Mucosa of descending colon (tissue), 3 donors: ENCODE results near the gene ZNF284. TPM values are rescaled to one million over a fixed set of nuclear protein-coding genes. Genes with fewer than 3 reads are reported as not detected.
"Not testable (repeated sequence)": the region's sequence is repeated elsewhere in the genome, so short reads cannot be mapped to it uniquely, and the experiment has no call there.

Source experiments
- ATAC-seq: fragments of 200-7000 bp; cut with Tn5 transposase; one replicate; pipeline ENCODE4 v1.9.1; 2020; ENCODE audit warnings: mild to moderate bottlenecking, moderate library complexity
- DNase-seq, 3 donors: peaks; one replicate each; pipeline ENCODE4 v3.0.0-alpha.2; 2020
- H3K36me3 ChIP-seq: fragments of 200-600 bp; one replicate; pipeline ENCODE4 v1.8.0; 2021; ENCODE audit warnings: low read depth, mild to moderate bottlenecking
- H3K4me1 ChIP-seq: fragments of 200-600 bp; one replicate; pipeline ENCODE4 v1.8.0; 2021; ENCODE audit warnings: low read depth, mild to moderate bottlenecking
- H3K4me3 ChIP-seq: fragments of 200-600 bp; one replicate; pipeline ENCODE4 v1.8.0; 2021; ENCODE audit warnings: mild to moderate bottlenecking
- H3K9me3 ChIP-seq: fragments of 200-600 bp; one replicate; pipeline ENCODE4 v1.8.0; 2021; ENCODE audit warnings: mild to moderate bottlenecking
- CTCF ChIP-seq: fragments of 200-600 bp; IDR thresholded peaks from one replicate; pipeline ENCODE4 v1.8.0; 2022; ENCODE audit warnings: antibody characterized with exemption, mild to moderate bottlenecking
- intact Hi-C, 2 donors: fragments of 100-400 bp; cut with DNase I in 1 of 2; cut with micrococcal nuclease in 1 of 2; formaldehyde crosslinking; loops; one replicate each; pipeline versions ENCODE4 v1.11.0 to v1.11.1; 2022; cut with DNase I, micrococcal nuclease
- total RNA-seq, 3 donors: library from RNA; stranded (reverse); fragmentation: NEBNext Ultra II Directional in 2 of 3; extraction: Animal tissue kit (Norgen Biotek cat#: 25700) in 2 of 3; gene quantifications; one replicate each; pipeline versions ENCODE4 v1.2.1 to v1.2.4, GENCODE V29; 2021 to 2023
- donor health status: DM: no; HTN: no; CAD: no; lungs with moderate emphysema.
- donor health status: DM: no; HTN: no; CAD: no.
- donor health status: DM: no; HTN: yes; CAD: no.

ZNF284 gene
- total RNA-seq, 3 donors from 2014 or later: 1.9 to 2.3 (median 2.1) TPM

- ATAC-seq: peak; percentile 9
- peaks cover 38% of the 10 kb centered on the region for H3K9me3 ChIP-seq
Observed at GRCh38 chr19:44112802-44113137, 40.8 kb downstream of the ZNF284 start.

GRCh38 chr19:44113138-44113783, 41.3 kb downstream of the ZNF284 start, which contains the start of gene ZNF225:
ZNF225 (plus strand) TSS chr19:44113399; CDS start chr19:44115828, 2,429 bp downstream.
- intact Hi-C loops: no loop called here
- no peak for TF ChIP-seq CTCF
- ATAC-seq: peak; percentile 99

More at GRCh38 chr19:44112802-44113137, 40.8 kb downstream of the ZNF284 start:
- peaks cover 13% of the 10 kb centered on the region for H3K4me1 ChIP-seq
- intact Hi-C loops: no loop called here
- no peaks in the 10 kb centered on the region for H3K36me3 ChIP-seq
- TF ChIP-seq CTCF: no peak
- peak overlapping the region; percentile 42 for H3K4me3 ChIP-seq
- no peak for DNase-seq

DNA sequence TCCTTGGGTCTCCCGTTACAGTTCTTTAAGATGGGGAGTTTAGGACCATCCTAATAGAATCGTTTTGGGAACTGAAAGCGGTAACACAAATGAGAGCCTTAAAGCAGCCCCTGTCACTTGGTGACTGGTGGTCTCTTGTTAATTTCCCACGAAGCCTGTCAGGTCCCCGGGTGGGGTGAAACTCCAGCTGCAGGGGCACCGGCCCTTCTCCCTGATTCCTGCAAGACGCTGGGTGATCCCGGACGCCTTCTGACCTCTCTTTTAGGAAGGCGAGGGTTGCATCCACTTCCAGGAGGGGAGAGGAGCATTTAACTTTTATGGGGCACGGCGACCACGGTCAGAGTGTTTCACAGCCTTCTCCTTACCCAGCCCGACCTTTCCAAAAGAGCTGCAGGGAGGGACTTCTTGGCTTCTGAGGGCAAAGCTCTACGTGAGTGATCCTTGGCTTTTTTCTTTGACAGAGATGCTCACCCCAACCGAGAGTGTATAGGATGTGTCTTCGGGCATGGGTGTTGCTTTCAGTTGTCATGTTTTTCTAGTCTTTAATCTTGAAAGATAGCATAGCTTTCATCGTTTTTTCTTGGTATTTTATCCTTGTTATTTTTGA, 41.9 kb downstream of the ZNF284 start:
- Histone ChIP-seq H3K9me3 (peaks cover 26% of the 10 kb centered on the region), H3K4me3 (peak overlapping the region; percentile 42), H3K36me3 (no peaks in the 10 kb centered on the region), H3K4me1 (peaks cover 13% of the 10 kb centered on the region)
- ATAC-seq (no peak), DNase-seq (peak in 2 of 3 donors; percentile 17 to 33)
- intact Hi-C loops: no loop called here
- TF ChIP-seq CTCF: no peak

More at GRCh38 chr19:44113138-44113783, 41.3 kb downstream of the ZNF284 start, which contains the start of gene ZNF225:
- H3K4me3 ChIP-seq: peak within 1 kb of the TSS; percentile 42
- peaks cover 13% of the 10 kb centered on the region for H3K4me1 ChIP-seq
- DNase-seq: peak; percentile 90 to 97 (median 95)
- peaks cover 33% of the 10 kb centered on the region for H3K9me3 ChIP-seq
- no peaks in the 10 kb centered on the region for H3K36me3 ChIP-seq

DNA sequence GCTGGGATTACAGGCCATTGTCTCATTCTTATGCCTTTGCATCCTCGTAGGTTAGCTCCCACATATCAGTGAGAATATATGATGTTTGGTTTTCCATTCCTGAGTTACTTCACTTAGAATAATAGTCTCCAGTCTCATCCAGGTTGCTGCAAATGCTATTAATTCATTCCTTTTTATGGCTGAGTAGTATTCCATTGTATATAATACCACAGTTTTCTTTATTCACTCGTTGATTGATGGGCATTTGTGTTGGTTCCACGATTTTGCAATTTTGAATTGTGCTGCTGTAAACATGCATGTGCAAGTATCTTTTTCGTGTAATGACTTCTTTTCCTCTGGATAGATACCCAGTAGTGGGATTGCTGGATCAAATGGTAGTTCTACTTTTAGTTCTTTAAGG, 49.2 kb downstream of the ZNF284 start:
- DNase-seq, H3K4me1 ChIP-seq, H3K36me3 ChIP-seq, intact Hi-C loops, H3K4me3 ChIP-seq, ATAC-seq: not testable (repeated sequence)
- peaks cover 46% of the 10 kb centered on the region for H3K9me3 ChIP-seq

DNA sequence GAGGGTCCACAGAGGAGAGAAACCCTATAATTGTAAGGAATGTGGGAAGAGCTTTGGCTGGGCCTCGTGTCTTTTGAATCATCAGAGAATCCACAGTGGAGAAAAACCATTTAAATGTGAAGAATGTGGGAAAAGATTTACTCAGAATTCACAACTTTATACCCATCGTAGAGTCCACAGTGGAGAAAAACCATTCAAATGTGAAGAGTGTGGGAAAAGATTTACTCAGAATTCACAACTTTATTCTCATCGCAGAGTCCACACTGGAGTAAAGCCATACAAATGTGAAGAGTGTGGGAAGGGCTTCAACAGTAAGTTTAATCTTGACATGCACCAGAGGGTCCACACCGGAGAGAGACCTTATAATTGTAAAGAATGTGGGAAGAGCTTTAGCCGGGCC, 60.0 kb downstream of the ZNF284 start:
- intact Hi-C loops: no loop called here
- no peak for TF ChIP-seq CTCF
- ATAC-seq (no peak), DNase-seq (no peak)
- no peaks in the 10 kb centered on the region for H3K36me3 ChIP-seq
- peaks cover 66% of the 10 kb centered on the region for H3K9me3 ChIP-seq
- H3K4me1 ChIP-seq: no peaks in the 10 kb centered on the region
- H3K4me3 ChIP-seq: no peak overlapping the region

Other genes starting within 250 kb of the ZNF284 start
- 10 to 100 TPM in 2 of 3 donors, 1 to 10 TPM in 1; 7.6 to 21.8 (median 14.1) TPM for gene ZNF283, start 244.8 kb upstream of the ZNF284 start, total RNA-seq
- 1 to 10 TPM in 2 of 3 donors, under 1 TPM in 1; 0.58 to 5.5 (median 1.7) TPM for gene ZNF404, start 188.2 kb upstream of the ZNF284 start, total RNA-seq
- gene ZNF45, start 136.9 kb upstream of the ZNF284 start, total RNA-seq: 10 to 100 TPM in 2 of 3 donors, 1 to 10 TPM in 1; 9.8 to 15.9 (median 13.4) TPM
- 1 to 10 TPM; 1.9 to 5.8 (median 1.9) TPM for gene ZNF221, start 120.9 kb upstream of the ZNF284 start, total RNA-seq
- 1 to 10 TPM; 5.4 to 8.6 (median 6.7) TPM for gene ZNF155, start 88.0 kb upstream of the ZNF284 start, total RNA-seq
- 1 to 10 TPM; 3.2 to 5.2 (median 3.8) TPM for gene ZNF230, start 69.2 kb upstream of the ZNF284 start, total RNA-seq
- gene ZNF222, start 46.8 kb upstream of the ZNF284 start, total RNA-seq: 1 to 10 TPM; 1.1 to 2.9 (median 1.3) TPM
- gene ZNF223, start 20.1 kb upstream of the ZNF284 start, total RNA-seq: 1 to 10 TPM; 4.7 to 8.7 (median 6.0) TPM
- 10 to 100 TPM; 25.5 to 38.3 (median 29.8) TPM for gene ZNF224, start 22.2 kb downstream of the ZNF284 start, total RNA-seq
- 1 to 10 TPM; 2.2 to 4.8 (median 3.2) TPM for gene ZNF225, start 41.2 kb downstream of the ZNF284 start, total RNA-seq
- gene ZNF234, start 69.4 kb downstream of the ZNF284 start, total RNA-seq: 10 to 100 TPM in 2 of 3 donors, 1 to 10 TPM in 1; 4.7 to 11.1 (median 10.9) TPM
- gene ZNF226, start 92.9 kb downstream of the ZNF284 start, total RNA-seq: 10 to 100 TPM; 17.9 to 23.1 (median 23.0) TPM
- 10 to 100 TPM; 11.3 to 25.3 (median 12.6) TPM for gene ZNF227, start 140.4 kb downstream of the ZNF284 start, total RNA-seq
- gene ZNF233, start 187.7 kb downstream of the ZNF284 start, total RNA-seq: 1 to 10 TPM; 1.1 to 6.8 (median 1.2) TPM
- gene ZNF235, start 232.9 kb downstream of the ZNF284 start, total RNA-seq: 10 to 100 TPM in 1 of 3 donors, 1 to 10 TPM in 2; 5.0 to 11.7 (median 9.8) TPM